ENCODE data around the gene ENPP7.

GRCh38 chr17:79747508-79748294 lies 17.0 kb downstream of the ENPP7 start:
- no peak for TF ChIP-seq YY1 (IDR thresholded peaks at IDR 0.05; ENCODE audit: insufficient read depth, insufficient read length)
- no peak for TF ChIP-seq SUZ12 (IDR thresholded peaks at IDR 0.05; ENCODE audit: extremely low read depth, insufficient read depth, insufficient read length)
- no peak for TF ChIP-seq ZNF274 (IDR thresholded peaks at IDR 0.05; ENCODE audit: low read depth, low read length)
